Panc1 (cell line): Measurements from ENCODE around the gene NYAP2. TPM values are rescaled to one million over a fixed set of nuclear protein-coding genes. Genes with fewer than 3 reads are reported as not detected.

Experiments used
- ATAC-seq: fragments of 200-7000 bp; cut with Tn5 transposase; 2 replicates; pipeline ENCODE4 v1.9.1; 2020; ENCODE audit warnings: mild to moderate bottlenecking, moderate library complexity
- BruUV-seq: library from RNA; stranded (reverse); fragments of 400-500 nt; replicated peaks from 2 replicates; lab custom pipeline; 2021; lab: Mats Ljungman, UMichigan
- CTCF ChIA-PET: fragments of 300-600 bp; sonication (Branson Sonifier 250); formaldehyde crosslinking; loops from one replicate; lab custom pipeline; 2022; ENCODE audit warnings: antibody characterized with exemption; lab: Charles Lee
- POLR2A ChIA-PET: fragments of 300-600 bp; sonication (Branson Sonifier 250); formaldehyde crosslinking; loops from one replicate; lab custom pipeline; 2022; ENCODE audit warnings: antibody characterized with exemption; lab: Charles Lee
- DNase-seq: peaks from one replicate; pipeline ENCODE4 v3.0.0-alpha.2; 2010; ENCODE audit warnings: low read depth, low spot score
- H3K27ac ChIP-seq: 2 replicates; pipeline ENCODE4 v1.5.1; 2011; ENCODE audit warnings: mild to moderate bottlenecking, low read length, inconsistent platforms
- H3K27me3 ChIP-seq: fragments of 200-500 bp; sonication (Bioruptor generic); 2 replicates; pipeline ENCODE4 v1.6.0; 2014; ENCODE audit warnings: low read length, inconsistent platforms; ENCODE audit not compliant: control insufficient read depth, insufficient read depth
- H3K36me3 ChIP-seq: fragments of 200-500 bp; sonication (Bioruptor generic); 2 replicates; pipeline ENCODE4 v1.5.1; 2014; ENCODE audit warnings: inconsistent platforms, mild to moderate bottlenecking, low read length, moderate library complexity; ENCODE audit not compliant: control insufficient read depth, insufficient read depth
- H3K4me1 ChIP-seq: 2 replicates; pipeline ENCODE4 v1.5.1; 2011; ENCODE audit warnings: inconsistent platforms, mild to moderate bottlenecking, low read length, moderate library complexity; ENCODE audit not compliant: control insufficient read depth, insufficient read depth
- H3K4me3 ChIP-seq, 2 experiments: 2 replicates each; pipeline ENCODE4 v1.5.1; 2011 to 2012; ENCODE audit warnings: low read depth in 2 of 2, low read length in 2 of 2, mild to moderate bottlenecking in 2 of 2, inconsistent platforms in 1 of 2, moderate library complexity in 1 of 2
- H3K9me3 ChIP-seq: fragments of 200-500 bp; sonication (Bioruptor generic); 2 replicates; pipeline ENCODE4 v1.5.1; 2014; ENCODE audit warnings: low read depth, mild to moderate bottlenecking, inconsistent platforms, low read length, moderate library complexity; ENCODE audit not compliant: control insufficient read depth, insufficient read depth
- CTCF ChIP-seq: fragments of 450-650 bp; IDR thresholded peaks from 2 replicates; pipeline ENCODE4 v1.5.1; 2017; ENCODE audit warnings: mild to moderate bottlenecking
- POLR2AphosphoS5 ChIP-seq: IDR thresholded peaks from 2 replicates; pipeline ENCODE4 v1.6.1; 2012; ENCODE audit warnings: mild to moderate bottlenecking, low read depth, low read length, moderate library complexity
- REST ChIP-seq, 2 experiments: IDR thresholded peaks; 2 replicates each; pipeline ENCODE4 v1.6.1; 2011 to 2012; ENCODE audit warnings: low read depth in 2 of 2, control low read depth in 1 of 2, low read length in 1 of 2, mild to moderate bottlenecking in 1 of 2, moderate library complexity in 1 of 2; ENCODE audit not compliant: insufficient read depth in 1 of 2
- SIN3A ChIP-seq: IDR thresholded peaks from 2 replicates; pipeline ENCODE4 v1.6.1; 2012; ENCODE audit warnings: low read depth, mild to moderate bottlenecking, low read length, moderate library complexity, borderline replicate concordance; ENCODE audit not compliant: insufficient read depth
- TCF7L2 ChIP-seq: IDR thresholded peaks from 2 replicates; pipeline ENCODE4 v1.6.1; 2011; ENCODE audit warnings: mild to moderate bottlenecking, low read depth, low read length, inconsistent platforms
- in situ Hi-C: cut with HindIII; loops from 2 replicates; pipeline ENCODE4 v1.10.0; 2016; ENCODE audit warnings: low sequenced_read_pairs, low pct_unique_long_range_greater_than_20kb
- intact Hi-C: fragments of 100-400 bp; cut with micrococcal nuclease; formaldehyde crosslinking; loops from one replicate; pipeline ENCODE4 v1.10.0; 2022; ENCODE audit not compliant: unreplicated experiment
- total RNA-seq: library from RNA; stranded (reverse); gene quantifications from one replicate; pipeline ENCODE4 v1.2.1, GENCODE V29; 2021; ENCODE audit not compliant: unreplicated experiment

NYAP2 gene
- total RNA-seq, 1 experiment from 2014 or later, result not detected

DNA sequence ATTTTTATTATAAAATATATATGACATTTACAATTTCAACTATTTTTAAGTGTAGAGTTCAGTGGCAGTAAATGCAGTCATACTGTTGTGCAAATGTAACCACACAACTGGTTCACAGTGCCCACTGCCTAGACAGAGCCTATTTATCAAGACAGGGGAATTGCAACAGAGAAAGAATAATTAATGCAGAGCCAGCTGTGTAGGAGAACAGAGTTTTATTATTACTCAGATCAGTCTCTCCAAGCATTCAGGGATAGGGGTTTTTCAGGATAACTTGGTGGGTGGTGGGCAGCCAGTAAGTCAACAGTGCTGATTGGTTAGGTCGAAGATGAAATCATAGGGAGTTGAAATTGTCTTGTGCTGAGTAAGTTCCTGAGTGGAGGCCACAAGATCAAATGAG, 200.3 kb downstream of the NYAP2 start:
- intact Hi-C loops, result no loop called here
- H3K36me3 ChIP-seq, result no peaks in the 10 kb centered on the region; the same call in 1 of the 2 replicates
- no TSS peak for BruUV-seq
- H3K9me3 ChIP-seq, result no peaks in the 10 kb centered on the region
- DNase-seq, result no peak
- H3K4me3 ChIP-seq, result no peak overlapping the region
- H3K27ac ChIP-seq, result no peak overlapping the region
- ChIA-PET CTCF (no interaction called here), POLR2A (no interaction called here)
- ATAC-seq, result no peak
- TF ChIP-seq TCF7L2 (no peak), SIN3A (no peak), CTCF (no peak), POLR2AphosphoS5 (no peak), REST (IDR thresholded peaks at IDR 0.05; ENCODE audit: insufficient read depth in 1 of 2, low read depth in 2 of 2, low read length in 1 of 2) (no peak)
- H3K27me3 ChIP-seq, result no peaks in the 10 kb centered on the region
- in situ Hi-C loops, result no loop called here
- H3K4me1 ChIP-seq, result no peaks in the 10 kb centered on the region

DNA sequence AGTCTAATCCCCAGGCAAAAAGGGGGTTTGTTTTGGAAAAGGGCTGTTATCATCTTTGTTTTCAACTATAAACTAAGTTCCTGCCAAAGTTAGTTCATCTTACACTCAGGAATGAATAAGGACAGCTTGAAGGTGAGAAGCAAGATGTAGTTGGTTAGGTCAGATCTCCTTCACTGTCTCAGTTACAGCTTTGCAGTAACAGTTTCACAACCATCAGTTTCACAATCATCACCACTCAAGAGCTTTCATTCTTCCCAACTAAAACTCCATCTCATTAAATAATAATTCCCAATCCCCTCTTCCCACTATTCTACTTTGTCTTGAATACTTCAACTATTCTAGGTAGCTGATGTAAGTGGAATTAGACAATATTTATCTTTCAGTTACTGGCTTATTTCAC, 200.9 kb downstream of the NYAP2 start:
- Histone ChIP-seq H3K36me3 (no peaks in the 10 kb centered on the region; the same call in 1 of the 2 replicates), H3K27me3 (no peaks in the 10 kb centered on the region), H3K4me3 (no peak overlapping the region), H3K4me1 (no peaks in the 10 kb centered on the region), H3K9me3 (no peaks in the 10 kb centered on the region), H3K27ac (no peak overlapping the region)
- DNase-seq (no peak), ATAC-seq (no peak)
- intact Hi-C loops (no loop called here), in situ Hi-C loops (no loop called here)
- CTCF ChIA-PET, result no interaction called here
- BruUV-seq, result no TSS peak
- POLR2A ChIA-PET, result no interaction called here
- TF ChIP-seq SIN3A, result no peak
- no peak for TF ChIP-seq CTCF
- TF ChIP-seq POLR2AphosphoS5, result no peak
- TF ChIP-seq REST (IDR thresholded peaks at IDR 0.05; ENCODE audit: insufficient read depth in 1 of 2, low read depth in 2 of 2, low read length in 1 of 2), result no peak
- no peak for TF ChIP-seq TCF7L2
